ENCODE results near the gene XRN1. TPM values are rescaled to one million over a fixed set of nuclear protein-coding genes. Genes with fewer than 3 reads are reported as not detected.

Gene XRN1
- total and polyA plus RNA-seq, 9 donors, result 7.6 to 49.9 (median 42.4) TPM

- H3K27me3 ChIP-seq, result no peaks in the 10 kb centered on the region
- TF ChIP-seq CTCF (IDR thresholded peaks at IDR 0.05), result no peak
- no peak for TF ChIP-seq POLR2A (IDR thresholded peaks at IDR 0.05)
- no peak for TF ChIP-seq EP300 (IDR thresholded peaks at IDR 0.05)
- no peaks in the 10 kb centered on the region for H3K9me3 ChIP-seq
- no peak overlapping the region for H3K4me3 ChIP-seq
- intact Hi-C loops (cut with DNase I), result loop anchor here (5.0 to 10.0 kb wide), 3 partner anchors 150 to 318 kb away; no protein-coding TSS in a partner anchor
- WGBS, 3 donors, result 89 to 93% (median 91%) methylated on average over 4 of the region's 4 CpGs
- H3K27ac ChIP-seq, result no peak overlapping the region
- no peak for DNase-seq
- no peaks in the 10 kb centered on the region for H3K36me3 ChIP-seq
- peaks cover 4% of the 10 kb centered on the region for H3K4me1 ChIP-seq (ENCODE audit: insufficient read depth)
Observed at GRCh38 chr3:142282503-142282902, 165.3 kb downstream of the XRN1 start.

GRCh38 chr3:142281474-142281873 lies 166.4 kb downstream of the XRN1 start:
- intact Hi-C loops (cut with DNase I), result loop anchor here (5.0 to 10.0 kb wide), 3 partner anchors 149 to 317 kb away; no protein-coding TSS in a partner anchor
- Histone ChIP-seq H3K4me3 (no peak overlapping the region), H3K27me3 (no peaks in the 10 kb centered on the region), H3K36me3 (no peaks in the 10 kb centered on the region), H3K4me1 (ENCODE audit: insufficient read depth) (peaks cover 2% of the 10 kb centered on the region), H3K27ac (no peak overlapping the region), H3K9me3 (no peaks in the 10 kb centered on the region)
- DNase-seq, result no peak
- TF ChIP-seq EP300 (IDR thresholded peaks at IDR 0.05) (no peak), CTCF (IDR thresholded peaks at IDR 0.05) (no peak), POLR2A (IDR thresholded peaks at IDR 0.05) (no peak)
- WGBS, 3 donors, result 67 to 80% (median 77%) methylated on average over 1 of the region's 1 CpG

- 16 to 23% (median 21%) methylated on average over 5 of the region's 5 CpGs for WGBS, 3 donors
- Histone ChIP-seq H3K9me3 (no peaks in the 10 kb centered on the region), H3K36me3 (no peaks in the 10 kb centered on the region), H3K27ac (peak overlapping the region in 1 of 2 donors; percentile 15), H3K4me1 (ENCODE audit: insufficient read depth) (peaks cover 2% of the 10 kb centered on the region), H3K4me3 (no peak overlapping the region), H3K27me3 (no peaks in the 10 kb centered on the region)
- peak; percentile 38 to 66 (median 45) for DNase-seq
- TF ChIP-seq POLR2A (IDR thresholded peaks at IDR 0.05), result no peak
- no peak for TF ChIP-seq EP300 (IDR thresholded peaks at IDR 0.05)
- TF ChIP-seq CTCF (IDR thresholded peaks at IDR 0.05), result peak; percentile 59 to 70 (median 61)
- intact Hi-C loops (cut with DNase I), result loop anchor here (5.0 to 10.0 kb wide), 4 partner anchors 53 to 315 kb away; partner anchors contain the start of gene GK5 (in 1 of the 4)
Observed at GRCh38 chr3:142279965-142280590, 167.8 kb downstream of the XRN1 start.

GRCh38 chr3:142278451-142278850 lies 169.4 kb downstream of the XRN1 start:
- no peak overlapping the region for H3K4me3 ChIP-seq
- no peaks in the 10 kb centered on the region for H3K36me3 ChIP-seq
- H3K9me3 ChIP-seq, result no peaks in the 10 kb centered on the region
- peaks cover 2% of the 10 kb centered on the region for H3K4me1 ChIP-seq (ENCODE audit: insufficient read depth)
- TF ChIP-seq CTCF (IDR thresholded peaks at IDR 0.05) (no peak), EP300 (IDR thresholded peaks at IDR 0.05) (no peak), POLR2A (IDR thresholded peaks at IDR 0.05) (no peak)
- intact Hi-C loops (cut with DNase I), result loop anchor here in 1 of 4 donors (5.0 kb wide), 1 partner anchor 51 kb away; the partner anchor contains the start of gene GK5
- 78 to 82% (median 80%) methylated on average over 2 of the region's 2 CpGs for WGBS, 3 donors
- no peaks in the 10 kb centered on the region for H3K27me3 ChIP-seq
- no peak for DNase-seq
- no peak overlapping the region for H3K27ac ChIP-seq
